Astrocyte (in vitro differentiated cells and primary cell): ENCODE results near the gene RTN1.

ENCODE experiments used
- EZH2 ChIP-seq: IDR thresholded peaks from 2 replicates; pipeline ENCODE4 v1.6.1; 2012; ENCODE audit warnings: mild to moderate bottlenecking, low read length, inconsistent platforms; ENCODE audit not compliant: insufficient read depth
- TF ChIP-seq, protein P1 (sequence below): IDR thresholded peaks from 2 replicates; pipeline ENCODE4 v1.5.1; 2011; ENCODE audit warnings: low read depth, mild to moderate bottlenecking, inconsistent platforms, low read length, moderate library complexity; ENCODE audit not compliant: insufficient read depth

DNA sequence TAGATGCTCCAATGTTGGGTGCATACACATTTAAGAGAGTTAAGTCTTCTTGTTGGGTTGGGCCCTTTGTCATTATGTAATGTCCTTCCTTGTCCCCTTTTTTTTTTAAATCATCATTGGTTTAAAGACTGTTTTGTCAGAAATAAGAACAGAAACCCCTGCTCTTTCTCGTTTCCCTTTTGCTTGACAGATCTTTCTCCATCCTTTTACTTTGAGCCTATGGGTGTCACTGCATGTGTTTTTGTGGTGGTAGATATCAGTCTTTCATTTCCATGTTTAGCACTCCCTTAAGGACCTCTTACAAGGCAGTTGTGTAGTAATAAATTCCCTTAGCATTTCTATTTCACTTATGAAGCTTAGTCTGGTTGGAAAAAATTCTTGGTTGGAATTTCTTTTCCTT lies 47.4 kb downstream of the RTN1 start:
- TF ChIP-seq, protein P1, sequence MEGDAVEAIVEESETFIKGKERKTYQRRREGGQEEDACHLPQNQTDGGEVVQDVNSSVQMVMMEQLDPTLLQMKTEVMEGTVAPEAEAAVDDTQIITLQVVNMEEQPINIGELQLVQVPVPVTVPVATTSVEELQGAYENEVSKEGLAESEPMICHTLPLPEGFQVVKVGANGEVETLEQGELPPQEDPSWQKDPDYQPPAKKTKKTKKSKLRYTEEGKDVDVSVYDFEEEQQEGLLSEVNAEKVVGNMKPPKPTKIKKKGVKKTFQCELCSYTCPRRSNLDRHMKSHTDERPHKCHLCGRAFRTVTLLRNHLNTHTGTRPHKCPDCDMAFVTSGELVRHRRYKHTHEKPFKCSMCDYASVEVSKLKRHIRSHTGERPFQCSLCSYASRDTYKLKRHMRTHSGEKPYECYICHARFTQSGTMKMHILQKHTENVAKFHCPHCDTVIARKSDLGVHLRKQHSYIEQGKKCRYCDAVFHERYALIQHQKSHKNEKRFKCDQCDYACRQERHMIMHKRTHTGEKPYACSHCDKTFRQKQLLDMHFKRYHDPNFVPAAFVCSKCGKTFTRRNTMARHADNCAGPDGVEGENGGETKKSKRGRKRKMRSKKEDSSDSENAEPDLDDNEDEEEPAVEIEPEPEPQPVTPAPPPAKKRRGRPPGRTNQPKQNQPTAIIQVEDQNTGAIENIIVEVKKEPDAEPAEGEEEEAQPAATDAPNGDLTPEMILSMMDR: no peak
- TF ChIP-seq EZH2: no peak
